Activated T-cell treated with anti-CD3 and anti-CD28 coated beads for 4 hours (primary cell): ENCODE results near the gene CALR.

Experiments used
- DNase-seq: peaks from one replicate; pipeline ENCODE4 v3.0.0-alpha.2; 2020

The CALR gene

DNA sequence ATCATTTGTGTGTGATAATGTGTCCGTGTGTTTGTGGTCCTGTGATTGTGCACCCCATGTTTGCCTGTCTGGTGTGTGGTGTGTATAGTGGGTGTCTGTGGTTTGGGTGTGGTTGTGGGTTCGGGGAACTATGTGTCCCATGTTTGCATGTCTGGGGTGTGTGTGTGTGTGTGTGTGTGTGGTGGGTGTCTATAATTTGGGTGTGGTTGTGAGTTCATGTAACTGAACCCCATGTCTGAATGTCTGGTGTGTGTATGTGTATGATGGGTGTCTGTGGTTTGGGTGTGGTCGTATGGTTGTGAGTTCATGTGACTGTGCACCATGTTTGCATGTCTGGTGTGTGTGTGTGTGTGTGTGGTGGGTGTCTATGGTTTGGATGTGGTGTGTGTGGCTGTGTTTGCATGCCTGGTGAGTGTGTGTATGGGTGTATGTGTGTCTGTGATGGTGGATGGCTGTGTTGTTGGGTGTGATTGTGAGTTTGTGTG is 45.8 kb downstream of the CALR start:
- DNase-seq: no peak

DNA sequence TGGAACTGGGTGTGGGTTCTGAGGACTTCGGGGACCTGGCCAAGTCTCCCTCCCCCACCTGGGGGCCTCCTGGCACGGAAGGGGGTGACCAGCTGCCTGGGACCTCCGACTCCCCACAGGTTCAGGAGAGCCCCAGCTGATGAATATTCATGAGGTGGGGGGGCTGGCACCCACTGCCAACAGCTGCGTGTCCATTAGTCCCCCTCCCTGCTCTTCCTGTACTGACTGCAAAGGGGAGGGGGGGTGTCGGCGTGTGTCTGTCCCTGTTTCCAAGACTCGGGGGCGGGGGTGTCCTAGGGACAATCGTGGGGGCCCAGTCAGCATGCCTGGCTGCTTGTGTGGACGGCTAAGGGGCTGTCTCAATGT is 46.3 kb downstream of the CALR start:
- DNase-seq: no peak

DNA sequence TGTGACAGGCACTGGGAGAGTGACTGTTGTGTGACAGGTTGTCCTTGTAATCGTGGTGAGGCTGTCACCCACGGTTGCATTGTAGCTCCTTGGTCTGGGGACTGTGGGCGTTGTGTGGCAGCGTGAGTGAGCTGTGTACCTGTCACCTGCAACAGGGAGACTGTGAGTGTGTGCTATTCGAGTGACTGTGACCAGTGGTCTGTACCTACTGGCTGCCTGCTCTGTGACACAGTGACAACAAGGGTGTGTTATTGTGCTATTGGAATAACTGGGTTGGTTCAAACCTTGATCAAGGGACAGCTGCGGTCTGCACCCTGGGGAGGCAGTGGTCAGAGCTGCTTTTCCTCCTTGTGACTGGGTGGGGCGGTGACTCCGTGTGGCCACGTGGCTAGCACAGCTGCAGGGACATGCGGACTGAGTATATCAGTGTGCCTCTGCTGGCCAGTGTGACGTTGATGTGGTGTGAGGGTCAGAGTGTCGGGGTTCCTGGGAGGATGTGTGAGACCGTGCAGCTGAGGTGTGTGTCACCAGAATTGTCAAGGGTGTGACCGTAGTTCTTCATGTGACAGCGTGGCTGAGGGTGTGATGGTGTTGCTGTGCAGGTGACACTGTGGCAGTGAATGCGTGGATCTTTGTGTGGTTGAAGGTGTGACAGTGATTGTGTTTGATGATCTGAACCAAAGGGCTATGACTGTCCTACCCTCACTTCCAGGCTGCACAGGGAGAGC is 46.8 kb downstream of the CALR start:
- DNase-seq: no peak

DNA sequence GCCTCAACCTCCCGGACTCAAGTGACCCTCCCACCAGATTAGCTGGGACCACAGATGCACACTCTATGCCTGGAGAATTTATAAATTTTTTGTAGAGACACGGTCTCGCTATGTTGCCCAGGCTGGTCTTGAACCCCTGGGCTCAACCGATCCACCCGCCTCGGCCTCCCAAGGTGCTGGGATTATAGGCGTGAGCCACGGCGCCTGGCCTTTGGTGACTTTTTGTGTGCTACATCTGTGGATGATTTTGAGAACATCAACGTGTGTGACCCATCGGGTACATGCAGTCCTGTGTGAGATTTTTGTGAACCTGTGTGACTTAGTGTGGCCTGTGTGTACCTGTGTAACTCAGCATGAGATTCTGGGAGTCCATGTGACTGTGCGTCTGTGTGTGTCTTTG is 48.3 kb downstream of the CALR start:
- DNase-seq: no peak

DNA sequence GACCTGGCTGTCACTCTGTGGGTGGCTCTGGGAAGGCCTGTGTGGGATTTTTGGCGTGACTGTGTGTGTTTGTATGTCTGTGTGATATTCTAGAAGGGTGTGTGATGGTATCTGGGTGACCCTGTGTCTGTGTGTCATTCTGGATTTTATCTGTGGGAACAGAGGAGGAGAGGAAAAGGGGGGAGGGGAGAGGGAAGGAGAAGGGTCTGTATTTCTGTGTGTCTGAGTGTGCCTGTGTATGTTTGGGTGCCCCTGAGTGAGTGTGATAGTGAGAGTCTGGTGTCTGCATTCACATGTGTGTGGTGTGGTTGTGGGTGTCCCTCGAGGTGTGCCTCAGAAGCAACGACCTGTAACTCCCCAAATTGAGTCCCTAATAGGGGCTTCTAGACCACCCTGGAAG is 48.8 kb downstream of the CALR start:
- DNase-seq: no peak

DNA sequence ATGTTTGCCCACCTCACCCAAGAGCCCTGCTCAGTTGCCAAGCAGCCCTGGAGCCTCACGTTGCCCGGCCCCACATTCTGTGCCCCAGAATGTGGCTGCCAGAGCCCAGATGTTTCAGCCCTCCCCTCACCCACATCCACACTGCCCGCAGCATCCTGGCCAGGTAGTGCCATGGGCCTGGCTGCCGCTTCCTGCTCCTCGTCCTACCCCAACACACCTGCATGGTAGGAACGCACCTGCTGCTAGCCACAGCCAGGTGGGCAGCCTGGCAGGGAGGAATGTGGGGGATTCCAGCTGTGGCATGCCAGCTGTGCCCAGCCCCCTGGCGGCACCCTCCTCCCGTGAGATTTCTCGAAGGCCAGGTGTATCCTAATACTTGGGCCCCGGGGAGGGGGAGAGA is 49.4 kb downstream of the CALR start:
- DNase-seq: no peak

DNA sequence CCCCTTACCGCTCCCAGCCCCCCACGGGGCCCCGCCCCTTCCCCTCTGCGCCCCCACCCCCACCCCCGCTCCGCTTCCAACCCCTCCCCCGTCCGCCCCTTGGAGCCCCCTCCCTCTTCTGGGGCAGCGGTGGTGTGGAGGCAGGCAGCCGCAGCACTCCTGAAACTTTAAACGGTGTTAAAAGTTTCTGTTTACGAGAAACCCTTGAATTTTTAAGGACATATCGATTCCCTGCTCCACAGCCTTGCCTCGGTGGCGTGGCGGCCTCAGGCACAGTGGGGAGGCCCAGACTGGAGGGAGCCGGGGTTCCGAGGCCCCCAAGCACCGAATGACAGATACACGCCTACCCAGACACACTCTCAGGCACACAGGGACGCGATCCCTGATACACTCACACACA is 52.0 kb downstream of the CALR start:
- DNase-seq: no peak

DNA sequence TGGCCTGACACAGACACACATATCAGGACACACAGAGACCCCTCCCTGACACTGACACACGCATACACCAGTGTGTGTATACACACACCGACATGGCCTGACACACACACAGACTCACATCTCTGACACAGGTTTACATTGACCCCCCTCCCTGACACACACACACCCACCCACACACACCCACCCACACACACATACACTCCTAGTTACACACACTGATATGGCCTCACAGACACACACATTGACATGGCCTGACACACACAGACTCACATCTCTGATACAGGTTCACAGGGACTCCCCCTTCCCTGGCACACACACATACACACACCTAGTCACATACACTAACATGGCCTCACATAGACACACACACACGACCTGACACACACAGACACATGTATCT is 52.4 kb downstream of the CALR start:
- DNase-seq: no peak

DNA sequence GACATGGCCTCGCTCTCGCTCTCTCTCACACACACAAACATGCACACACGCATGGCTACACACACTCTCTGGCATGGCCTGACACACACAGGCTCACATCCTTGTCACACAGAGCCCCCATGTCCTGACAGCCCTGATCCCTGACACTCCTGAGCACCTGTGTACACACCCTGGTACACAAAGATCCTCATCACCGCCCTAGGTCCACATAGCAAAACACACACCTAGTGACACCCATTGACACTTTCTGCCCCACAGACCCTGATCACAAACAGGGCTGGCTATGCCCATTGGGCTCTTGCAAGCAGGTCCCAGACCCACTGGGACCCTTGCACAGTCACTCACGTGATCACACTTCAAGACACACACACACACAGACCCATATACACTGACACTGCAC is 52.9 kb downstream of the CALR start:
- no peak for DNase-seq

DNA sequence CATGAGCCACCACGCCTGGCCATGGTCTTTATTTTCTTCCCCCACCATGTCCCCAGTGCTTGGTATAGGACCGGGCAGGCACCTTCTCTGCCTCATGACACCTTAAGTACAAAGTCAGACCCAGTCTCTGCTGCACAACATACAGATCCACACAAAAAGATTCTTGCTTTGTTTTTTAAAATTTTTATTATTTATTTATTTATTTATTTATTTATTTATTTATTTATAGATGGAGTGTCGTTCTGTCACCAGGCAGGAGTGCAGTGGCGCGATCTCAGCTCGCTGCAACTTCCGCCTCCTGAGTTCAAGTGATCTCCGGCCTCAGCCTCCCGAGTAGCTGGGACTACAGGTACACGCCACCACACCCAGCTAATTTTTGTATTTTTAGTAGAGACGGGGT is 54.3 kb downstream of the CALR start:
- no peak for DNase-seq

DNA sequence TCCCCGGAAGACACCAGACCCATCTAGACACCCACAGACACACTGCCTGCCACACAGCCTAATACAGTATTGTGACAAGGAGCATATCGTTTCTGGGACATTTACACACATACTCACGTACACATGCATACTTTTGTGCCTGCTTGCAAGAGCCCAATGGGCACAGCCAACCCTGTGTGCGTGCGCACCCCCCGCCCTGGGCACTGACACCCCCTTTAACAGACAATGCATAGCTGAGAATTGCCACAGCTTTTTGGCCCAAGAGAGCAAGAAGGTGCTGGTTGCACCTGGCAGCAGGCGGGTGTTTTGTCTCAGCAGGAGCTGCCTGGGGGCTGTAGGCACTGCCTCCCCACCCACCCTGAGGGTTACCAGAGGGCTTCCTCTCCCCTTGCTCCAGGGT is 55.2 kb downstream of the CALR start:
- no peak for DNase-seq
